ENCODE results near the gene FAXC.
"Not testable (repeated sequence)": the region's sequence is repeated elsewhere in the genome, so short reads cannot be mapped to it uniquely, and the experiment has no call there.

The FAXC gene

DNA sequence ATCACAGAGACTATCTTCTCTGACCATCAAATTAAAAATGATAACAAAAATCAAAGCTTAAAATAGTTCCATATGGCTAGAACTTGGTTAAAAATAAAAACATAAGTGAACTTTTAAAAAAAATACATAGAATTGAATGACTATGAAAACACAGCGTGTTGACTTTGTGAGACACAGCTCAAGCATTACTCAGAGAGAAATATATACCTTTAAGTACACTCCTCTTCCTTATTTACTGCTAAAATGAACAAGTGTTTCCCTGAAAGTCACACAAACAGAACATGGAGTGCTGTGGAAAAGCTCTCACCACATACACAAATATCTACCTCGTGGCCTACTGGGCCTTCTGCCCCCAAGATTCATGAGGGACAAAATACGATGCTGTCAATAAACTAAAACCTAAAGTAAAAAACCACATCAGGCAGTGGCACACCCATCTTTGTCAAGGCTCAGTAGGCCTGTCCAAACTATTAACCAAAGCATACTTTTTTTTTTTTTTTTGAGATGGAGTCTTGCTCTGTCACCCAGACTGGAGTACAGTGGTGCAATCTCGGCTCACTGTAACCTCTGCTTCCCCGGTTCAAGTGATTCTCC is 7.5 kb downstream of the FAXC start:
- DNase-seq: no peak

DNA sequence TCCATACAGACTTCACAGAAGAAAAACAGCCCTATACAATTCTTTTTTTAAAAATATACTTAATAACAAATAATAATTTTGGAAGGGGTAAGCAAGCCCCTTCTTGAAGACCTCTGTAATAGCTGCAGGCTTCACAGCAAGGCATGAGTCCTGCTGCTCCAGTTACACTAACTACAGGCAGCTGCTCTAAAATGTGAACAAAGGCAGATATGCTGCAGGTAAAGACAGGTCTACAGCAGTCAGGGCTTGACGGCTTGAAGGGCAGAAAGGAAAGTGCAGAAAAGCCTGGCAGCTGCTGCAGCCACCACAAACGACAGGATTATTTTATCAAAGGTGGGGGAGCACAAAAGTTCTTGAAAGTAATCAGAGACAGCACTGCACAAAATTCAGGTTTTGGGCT is 11.3 kb downstream of the FAXC start:
- no peak for DNase-seq

DNA sequence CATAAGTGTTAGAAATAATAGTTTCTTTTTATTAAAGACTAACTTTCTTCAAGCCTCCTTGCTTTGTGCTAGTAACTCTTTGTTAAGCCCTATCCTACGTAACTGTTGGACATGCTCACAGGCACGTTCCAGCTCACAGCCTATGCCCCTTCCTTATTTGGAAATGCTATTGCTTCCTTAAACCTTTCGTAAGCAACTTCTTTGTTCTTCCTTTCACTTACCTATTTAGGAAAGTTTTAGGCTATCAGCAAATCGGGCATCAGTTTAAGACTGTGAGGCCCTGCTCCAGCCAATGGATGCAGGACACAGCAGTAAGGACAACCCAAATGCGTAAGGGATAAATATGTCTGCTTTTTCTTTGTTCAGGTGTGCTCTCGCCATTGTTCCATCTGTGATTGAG is 14.2 kb downstream of the FAXC start:
- DNase-seq: not testable (repeated sequence)

DNA sequence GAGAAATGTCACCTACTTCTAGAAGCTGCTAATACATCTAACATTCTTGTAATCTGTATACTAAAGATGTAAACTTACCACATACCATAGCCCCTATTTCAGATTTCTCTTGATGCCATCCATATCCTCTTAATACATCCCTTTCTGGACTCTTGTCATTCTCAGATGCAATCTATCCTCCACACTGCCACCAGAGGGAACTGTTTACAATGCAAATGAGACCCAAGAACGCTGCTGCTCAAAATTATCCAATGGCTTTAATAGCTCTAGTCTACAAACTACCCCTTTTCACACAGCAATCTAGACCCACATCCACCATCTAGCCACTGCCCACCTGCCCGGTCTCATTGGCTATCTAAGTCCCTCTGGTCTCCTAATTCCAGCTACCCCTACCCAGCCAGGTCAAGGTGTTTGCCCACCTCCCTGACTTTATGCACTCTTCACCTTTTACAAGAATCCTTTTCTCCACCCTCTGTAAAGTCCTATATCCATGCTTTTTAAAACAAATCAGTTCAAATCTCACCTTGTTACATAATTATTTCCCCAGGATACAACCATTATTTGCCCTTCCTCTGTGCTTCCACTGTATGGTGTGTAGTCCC is 14.8 kb downstream of the FAXC start:
- DNase-seq: peak in 5 of 56 donors; percentile 2 to 34 (median 6)

DNA sequence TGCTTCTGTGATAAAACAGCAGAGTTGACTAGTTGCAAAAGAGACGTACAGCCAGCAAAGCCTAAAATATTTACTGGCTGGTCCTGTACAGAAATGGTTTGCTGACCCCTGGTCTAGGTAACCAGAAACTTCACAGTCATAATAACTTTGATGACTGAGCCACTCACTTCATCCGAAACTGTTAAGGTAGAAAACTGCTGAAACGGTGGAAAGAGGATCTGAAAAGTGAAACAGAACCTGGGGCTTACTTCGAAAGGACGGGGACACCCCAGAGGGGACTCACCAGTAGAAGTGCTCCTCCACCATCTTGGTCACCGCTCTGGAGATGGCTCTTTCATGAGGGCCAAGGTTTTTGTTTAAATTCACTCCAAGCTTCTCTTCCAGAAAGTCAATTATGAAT is 16.4 kb downstream of the FAXC start:
- no peak for DNase-seq

DNA sequence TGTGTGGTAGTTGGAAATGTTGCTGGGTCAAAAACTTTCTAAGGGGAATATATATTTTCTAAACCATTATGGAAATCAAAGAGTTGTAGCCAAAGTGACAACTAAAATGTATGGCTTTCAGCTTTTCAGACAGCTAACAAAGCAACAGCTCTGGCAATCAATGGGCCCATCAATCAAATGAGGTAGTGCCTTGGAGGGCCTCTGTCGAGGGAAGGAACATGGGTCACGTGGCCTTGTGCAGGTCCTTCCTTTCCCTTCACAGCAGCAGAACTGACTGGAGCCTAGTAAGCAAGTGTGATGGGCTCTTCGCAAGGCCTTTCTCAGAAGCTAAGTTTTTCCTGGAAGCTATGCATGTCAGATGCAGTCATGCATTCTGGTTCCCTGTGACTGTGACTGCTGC is 17.9 kb downstream of the FAXC start:
- no peak for DNase-seq

DNA sequence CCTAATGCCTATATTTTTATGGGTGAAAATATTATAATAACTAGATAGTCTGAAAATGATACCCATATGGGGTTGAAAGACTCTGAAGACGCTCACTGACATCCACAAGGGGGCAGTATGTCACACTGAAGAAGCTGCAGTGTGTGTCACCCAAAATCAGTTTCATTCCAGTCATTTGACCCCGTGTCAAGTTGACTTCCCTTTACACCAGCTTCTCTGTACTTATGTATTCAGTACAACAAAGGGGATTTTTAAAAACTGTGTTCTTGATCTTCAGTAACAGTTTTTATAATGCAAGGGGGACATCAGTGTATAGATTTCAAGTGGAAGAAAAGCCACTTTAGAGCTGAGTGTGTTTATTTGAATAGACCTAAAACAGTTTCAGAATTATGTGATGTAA is 19.3 kb downstream of the FAXC start:
- peak in 28 of 56 donors; percentile 2 to 62 (median 24) for DNase-seq

DNA sequence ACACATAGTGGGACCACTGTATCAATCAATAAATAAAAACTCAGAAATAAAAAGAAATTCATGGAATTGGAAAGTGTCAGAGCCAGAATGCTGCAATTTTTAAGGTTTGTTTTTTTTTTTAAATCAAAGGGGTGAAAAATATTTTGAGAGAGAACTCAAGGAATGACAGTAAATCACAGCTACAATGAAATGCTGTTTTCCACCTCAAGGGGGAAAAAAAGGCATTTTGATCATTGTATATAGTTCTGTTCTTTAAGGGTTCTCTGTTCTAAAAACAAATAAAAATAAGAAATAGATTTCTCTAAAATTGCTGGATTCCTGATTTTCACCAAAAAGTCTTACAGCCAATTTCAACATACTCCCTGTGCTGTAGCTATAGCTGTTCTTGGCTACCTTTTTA is 24.5 kb downstream of the FAXC start:
- no peak for DNase-seq

DNA sequence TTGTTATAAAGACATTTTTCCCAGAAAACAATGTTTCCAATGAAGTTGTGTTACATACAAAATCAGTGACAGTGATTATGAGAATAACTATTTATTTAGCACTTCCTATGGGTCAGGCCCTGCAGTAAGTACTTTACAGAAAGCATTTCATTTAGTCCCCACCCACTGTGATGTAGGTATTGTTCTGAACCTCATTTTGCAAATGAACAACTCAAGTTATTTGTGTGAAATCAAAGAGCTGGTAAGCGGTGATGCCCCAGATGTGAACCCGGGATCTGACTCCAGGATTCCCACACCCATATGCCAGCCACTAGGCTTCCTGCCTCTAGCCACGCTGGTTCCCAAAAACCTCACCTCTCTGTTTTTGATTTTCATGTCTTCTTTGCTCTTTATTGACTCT is 30.9 kb downstream of the FAXC start:
- no peak for DNase-seq

DNA sequence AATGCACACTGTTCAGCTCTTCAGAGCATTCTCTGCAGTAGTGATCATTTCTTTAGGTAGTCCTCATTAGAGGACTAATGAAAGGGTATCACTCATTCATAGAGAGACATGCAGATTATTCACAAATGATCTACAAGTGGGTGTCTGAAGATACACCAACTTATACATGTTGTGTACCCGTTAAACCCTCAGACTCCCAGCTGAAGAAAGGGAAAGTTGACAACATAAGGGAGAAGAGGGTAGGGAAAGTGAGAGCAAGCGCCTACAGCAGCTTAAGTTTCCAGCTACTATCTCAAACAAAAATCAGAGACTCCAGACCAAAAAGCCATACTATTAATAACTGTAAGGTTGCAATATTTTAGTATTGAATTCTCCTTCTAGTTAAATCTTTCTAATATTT is 37.1 kb downstream of the FAXC start:
- no peak for DNase-seq

DNA sequence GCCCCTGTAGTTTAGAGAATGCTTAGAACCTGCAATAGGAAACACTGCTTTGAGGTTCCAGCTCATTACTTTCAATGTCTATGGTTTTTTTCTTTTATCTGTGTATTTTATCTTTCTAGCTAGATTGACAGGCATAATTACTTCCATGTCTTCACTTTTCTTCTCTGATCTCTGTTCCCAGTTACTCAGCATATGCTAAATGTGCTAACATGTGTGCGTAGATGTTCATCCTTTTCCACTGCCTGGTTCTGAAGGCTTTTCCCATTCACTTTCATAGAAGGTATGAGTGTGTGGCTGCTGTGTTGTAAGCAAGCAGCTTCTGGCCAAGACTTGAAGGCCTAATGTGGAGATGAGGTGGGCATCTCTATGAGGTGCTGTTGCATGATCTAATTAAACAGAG is 38.9 kb downstream of the FAXC start:
- no peak for DNase-seq

DNA sequence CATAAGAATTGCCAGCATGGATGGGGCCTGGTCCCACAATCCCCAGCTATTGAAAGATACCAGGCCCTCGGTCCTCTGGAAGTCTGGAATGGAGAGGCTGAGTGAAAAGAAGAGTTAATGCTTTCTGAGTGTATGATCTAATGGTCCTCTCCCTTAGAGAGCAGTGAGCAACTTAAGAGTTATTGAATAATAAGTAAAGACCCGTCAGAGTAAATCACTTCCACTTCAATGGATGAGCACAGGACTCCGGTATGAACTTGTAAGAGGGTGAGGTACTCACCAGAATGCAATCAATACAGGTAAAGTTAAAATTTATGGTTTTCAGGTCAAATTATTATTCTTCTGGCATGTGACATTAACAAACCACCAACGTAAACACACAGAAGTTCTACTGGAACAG is 39.9 kb downstream of the FAXC start:
- no peak for DNase-seq

DNA sequence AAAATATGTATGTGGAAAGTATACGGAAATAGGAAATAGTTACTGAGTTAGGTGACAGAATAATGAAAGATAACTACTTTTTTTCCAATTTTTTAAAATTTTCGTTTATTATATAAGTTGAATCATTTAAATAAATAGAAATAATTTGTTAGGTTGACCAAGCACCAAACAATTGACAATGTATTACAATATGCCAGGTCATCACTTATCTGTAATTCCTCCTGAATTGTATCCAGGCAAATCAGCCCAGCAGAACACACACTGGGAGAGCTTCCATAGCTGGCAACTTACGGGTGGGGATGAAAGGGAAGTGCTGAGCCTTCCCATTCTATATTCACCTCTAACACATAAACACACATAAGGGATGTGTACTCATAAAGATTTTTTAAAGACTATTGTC is 40.7 kb downstream of the FAXC start:
- no peak for DNase-seq

DNA sequence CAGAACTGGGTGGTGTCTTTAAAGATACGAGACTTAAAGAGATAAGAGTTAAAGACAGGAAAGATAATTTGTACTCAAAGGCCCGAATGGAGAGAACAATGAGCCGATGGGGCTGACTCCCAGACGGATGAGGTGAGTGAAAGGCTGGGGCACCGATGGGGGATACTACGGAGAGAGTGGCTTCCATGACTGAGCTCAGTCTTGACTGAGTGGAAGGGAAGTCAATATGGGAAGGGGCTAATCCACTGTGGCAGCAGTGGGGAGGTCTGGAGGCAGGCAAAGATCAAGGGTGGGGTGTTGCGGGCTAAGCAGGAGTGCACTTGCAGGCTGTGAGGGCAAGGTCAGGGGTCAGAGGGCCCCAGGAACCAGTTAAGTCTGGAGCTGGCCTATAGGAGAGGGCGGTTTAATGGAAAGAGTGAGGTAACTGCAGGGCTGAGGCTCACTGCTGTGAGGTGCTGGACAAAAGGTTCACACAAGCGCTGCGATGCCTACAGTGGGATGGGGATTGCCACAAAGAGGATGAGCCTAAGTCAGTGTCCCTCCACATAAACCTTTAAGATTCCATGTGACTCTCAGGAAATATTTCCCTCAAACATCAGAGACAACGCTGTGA is 42.1 kb downstream of the FAXC start:
- no peak for DNase-seq

DNA sequence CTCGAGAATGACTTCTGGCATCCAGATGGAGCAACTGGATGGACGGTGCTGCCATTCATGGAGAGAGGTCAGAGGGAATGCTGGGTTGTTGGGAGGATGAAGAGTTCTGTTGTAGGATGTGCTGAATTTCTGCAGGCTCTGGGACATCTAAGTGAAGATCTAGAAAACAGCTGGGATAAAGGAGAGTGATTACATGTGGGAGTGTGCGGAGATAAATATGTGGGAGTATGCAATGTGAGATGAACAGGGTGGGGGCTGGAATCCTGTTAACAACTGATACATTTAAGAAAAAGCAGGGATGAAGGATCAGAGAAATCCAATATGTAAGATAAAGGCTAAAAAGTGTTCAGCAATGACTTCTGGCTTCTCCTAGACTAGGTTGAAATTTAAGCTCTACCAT is 43.1 kb downstream of the FAXC start:
- no peak for DNase-seq

DNA sequence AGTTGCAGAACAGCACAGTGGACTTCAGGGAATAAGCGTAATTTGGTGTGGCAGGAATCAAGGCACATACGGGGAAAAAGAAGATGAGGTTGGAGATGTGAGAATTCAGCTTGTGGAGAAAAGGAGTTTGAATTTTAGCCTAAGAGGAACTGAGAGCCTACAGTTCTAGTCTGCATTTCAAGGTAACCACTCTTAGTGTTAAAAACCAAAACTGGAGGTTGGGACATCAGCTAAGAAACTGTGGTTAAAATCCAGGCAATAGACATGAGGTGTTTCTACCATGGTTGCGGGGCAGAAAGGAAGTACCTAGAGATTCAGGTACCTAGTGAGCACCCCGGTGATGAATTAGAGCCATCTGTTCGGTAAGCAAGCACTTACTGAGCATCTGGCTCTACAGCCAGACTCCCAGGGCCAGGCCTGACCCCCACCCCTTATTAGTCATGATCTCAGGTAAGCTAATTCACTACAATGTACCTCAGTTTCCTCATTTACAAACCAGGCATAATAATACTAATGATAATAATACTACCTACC is 44.4 kb downstream of the FAXC start:
- DNase-seq: no peak

DNA sequence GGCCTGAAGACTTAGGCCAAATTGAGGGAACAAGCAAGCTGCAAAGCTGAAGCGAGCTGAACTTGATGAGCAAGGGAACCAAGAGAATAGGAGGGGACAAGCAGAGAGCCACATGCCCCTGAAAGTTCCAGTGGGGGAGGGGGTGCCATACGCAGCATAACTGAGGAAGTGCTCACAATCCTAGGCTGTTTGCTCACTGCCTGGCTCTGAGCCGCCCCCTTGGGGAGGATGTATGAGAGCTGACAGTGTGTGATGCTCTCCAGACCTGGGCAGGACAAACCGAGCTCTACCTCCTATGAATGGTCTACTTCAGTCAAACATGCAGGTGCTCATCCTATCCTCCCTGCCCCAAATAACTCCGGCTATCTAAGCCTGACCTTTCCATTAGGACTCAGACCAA is 52.1 kb downstream of the FAXC start:
- DNase-seq: no peak

DNA sequence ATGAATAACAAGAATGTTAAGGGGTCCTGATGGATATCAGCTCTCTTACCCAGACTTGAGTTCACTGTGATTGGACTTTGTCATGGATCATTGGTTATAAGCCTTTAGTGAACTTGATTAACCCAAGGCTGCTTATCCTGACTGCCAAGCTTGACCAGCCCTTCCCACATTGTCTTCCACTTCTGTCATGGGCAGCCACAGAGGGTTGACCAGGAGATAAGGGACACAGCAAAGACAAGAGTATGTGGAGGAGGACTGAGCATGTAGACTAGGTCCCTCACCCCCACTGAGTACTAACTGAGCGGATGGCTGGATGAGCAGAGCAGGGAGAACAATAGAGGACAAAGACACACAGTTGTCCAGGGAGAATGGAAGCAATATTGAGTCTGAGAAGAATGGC is 52.5 kb downstream of the FAXC start:
- DNase-seq: no peak

DNA sequence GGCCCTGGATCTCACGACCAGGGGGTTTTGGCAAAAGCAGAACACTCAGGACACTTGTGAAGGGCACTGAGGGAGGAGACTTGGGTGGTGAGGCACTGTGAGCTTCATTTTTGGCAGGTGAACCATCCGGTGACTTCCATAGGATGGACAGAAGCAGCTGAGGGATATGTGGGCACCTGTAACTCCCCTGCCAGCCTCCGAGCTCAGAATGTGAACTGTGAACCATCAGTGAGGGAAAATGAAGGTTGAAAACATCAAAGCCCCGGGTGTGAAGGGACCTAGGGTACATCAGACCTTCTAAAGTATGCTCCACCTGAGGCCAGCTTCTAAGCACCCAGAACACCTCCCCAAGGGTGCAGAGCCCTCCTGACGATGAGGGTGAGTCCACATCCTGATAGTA is 53.2 kb downstream of the FAXC start:
- no peak for DNase-seq

DNA sequence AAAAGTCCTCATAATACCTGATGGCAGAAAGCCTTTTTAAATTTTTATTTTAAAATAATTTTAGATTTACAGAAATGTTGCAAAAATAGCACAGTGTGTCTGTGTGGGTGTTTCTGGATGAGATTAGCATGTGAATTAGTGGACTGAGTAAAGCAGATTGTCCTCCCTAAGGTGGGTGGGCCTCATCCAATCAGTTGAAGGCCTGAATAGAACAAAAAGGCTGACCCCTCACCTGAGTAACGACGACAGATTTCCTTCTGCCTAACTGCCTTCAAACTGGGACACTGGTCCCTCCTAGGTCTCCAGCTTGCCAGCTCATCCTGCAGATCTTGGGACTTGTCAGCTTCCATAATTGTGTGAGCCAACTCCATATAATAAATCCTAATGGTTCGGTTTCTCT is 54.2 kb downstream of the FAXC start:
- peak in 1 of 56 donors; percentile 8 for DNase-seq

DNA sequence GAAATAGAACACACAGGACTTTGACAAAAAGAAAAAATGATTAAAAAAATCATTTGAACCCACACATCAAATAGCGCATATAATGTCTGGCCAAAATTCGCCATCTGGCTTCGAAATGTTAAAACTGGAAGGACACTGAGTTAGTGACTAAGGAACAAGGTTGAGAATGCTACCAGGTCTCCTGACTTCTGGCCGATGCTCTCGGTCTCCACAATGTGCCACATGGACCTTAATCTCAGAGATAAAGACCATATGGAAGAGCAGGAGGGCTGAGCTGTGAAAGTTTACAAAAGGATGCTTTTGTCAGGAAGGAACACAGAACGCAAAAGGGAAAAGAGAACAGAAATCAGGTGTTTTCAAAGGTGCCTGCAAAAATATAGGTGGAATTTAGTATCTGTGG is 54.7 kb downstream of the FAXC start:
- no peak for DNase-seq

DNA sequence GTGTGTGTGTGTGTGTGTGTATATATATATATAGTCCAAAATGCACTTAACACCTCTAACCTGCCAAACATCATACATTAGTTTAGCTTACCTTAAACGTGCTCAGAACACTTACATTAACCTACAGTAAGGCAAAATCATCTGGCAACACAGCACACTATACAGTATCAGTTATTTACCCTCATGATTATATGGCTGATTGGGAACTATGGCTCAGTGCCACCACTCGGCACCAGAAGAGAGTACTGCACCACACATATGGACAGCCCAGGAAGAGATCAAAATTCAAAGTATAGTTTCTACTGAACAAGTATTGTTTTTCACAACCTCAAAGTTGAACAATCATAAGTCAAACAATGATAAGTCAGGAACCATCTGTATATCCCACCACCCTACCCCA is 59.8 kb downstream of the FAXC start:
- DNase-seq: no peak

DNA sequence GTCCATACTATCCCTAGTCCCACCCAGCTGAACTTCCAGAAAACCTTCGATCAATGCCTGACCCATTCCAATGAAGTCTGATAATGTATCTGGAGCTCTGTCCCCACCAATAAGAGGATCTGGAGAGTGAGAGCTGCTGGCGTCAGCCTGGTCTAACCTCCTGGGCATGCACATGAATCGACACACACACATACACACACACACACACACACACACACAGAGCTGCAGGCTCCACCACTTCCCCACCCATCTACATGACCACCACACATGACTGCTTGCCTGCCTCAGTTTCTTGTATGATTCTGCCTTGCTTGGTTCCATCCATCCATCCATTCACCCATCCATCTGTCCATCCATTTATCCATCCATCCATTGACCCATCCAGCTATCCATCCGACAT is 60.8 kb downstream of the FAXC start:
- DNase-seq: no peak
